DMS 273 (cell line): Measurements from ENCODE around the gene DGKZ.
"Not testable (repeated sequence)": the region's sequence is repeated elsewhere in the genome, so short reads cannot be mapped to it uniquely, and the experiment has no call there.

Experiments used
- DNase-seq: peaks from one replicate; lab custom pipeline; 2025; ENCODE audit not compliant: unreplicated experiment; lab: John Stamatoyannopoulos, UW

DGKZ gene

GRCh38 chr11:46364056-46364455, 16.8 kb downstream of the DGKZ start:
- DNase-seq, result no peak

GRCh38 chr11:46364791-46365190, 17.5 kb downstream of the DGKZ start:
- no peak for DNase-seq

GRCh38 chr11:46366260-46366659, 19.0 kb downstream of the DGKZ start:
- DNase-seq, result no peak

- no peak for DNase-seq
Measured at GRCh38 chr11:46366661-46367161, 19.4 kb downstream of the DGKZ start.

GRCh38 chr11:46367244-46367915, 20.1 kb downstream of the DGKZ start:
- peak; percentile 95 for DNase-seq

GRCh38 chr11:46367916-46368267, 20.6 kb downstream of the DGKZ start:
- no peak for DNase-seq

GRCh38 chr11:46369458-46370152, 22.3 kb downstream of the DGKZ start:
- peak; percentile 83 for DNase-seq

- DNase-seq, result no peak
Measured at GRCh38 chr11:46370253-46370652, 23.0 kb downstream of the DGKZ start.

- DNase-seq, result not testable (repeated sequence)
Measured at GRCh38 chr11:46371262-46371661, 24.0 kb downstream of the DGKZ start.

GRCh38 chr11:46372086-46372485, 24.8 kb downstream of the DGKZ start:
- DNase-seq, result no peak

GRCh38 chr11:46372501-46372900, 25.2 kb downstream of the DGKZ start:
- not testable (repeated sequence) for DNase-seq

- DNase-seq, result no peak
Measured at GRCh38 chr11:46373787-46374740, 26.8 kb downstream of the DGKZ start.

- no peak for DNase-seq
Measured at GRCh38 chr11:46374815-46375214, 27.6 kb downstream of the DGKZ start.

GRCh38 chr11:46375392-46376101, 28.3 kb downstream of the DGKZ start:
- no peak for DNase-seq

GRCh38 chr11:46376258-46377050, 29.2 kb downstream of the DGKZ start:
- DNase-seq, result no peak

GRCh38 chr11:46377290-46377689, 30.0 kb downstream of the DGKZ start:
- DNase-seq, result no peak

GRCh38 chr11:46377831-46378230, 30.6 kb downstream of the DGKZ start:
- DNase-seq, result no peak

- DNase-seq, result no peak
Measured at GRCh38 chr11:46378296-46378695, 31.0 kb downstream of the DGKZ start.

GRCh38 chr11:46378811-46379481, 31.7 kb downstream of the DGKZ start:
- DNase-seq, result peak; percentile 30
